ENCODE measurements around the gene CAB39. TPM values are rescaled to one million over a fixed set of nuclear protein-coding genes. Genes with fewer than 3 reads are reported as not detected.

CAB39 gene
- total and polyA plus RNA-seq, 2 of the 8 experiments (the other 6 are each of a cell fraction or from before 2014, with no cell fraction given) = 16.4 to 50.5 TPM

DNA sequence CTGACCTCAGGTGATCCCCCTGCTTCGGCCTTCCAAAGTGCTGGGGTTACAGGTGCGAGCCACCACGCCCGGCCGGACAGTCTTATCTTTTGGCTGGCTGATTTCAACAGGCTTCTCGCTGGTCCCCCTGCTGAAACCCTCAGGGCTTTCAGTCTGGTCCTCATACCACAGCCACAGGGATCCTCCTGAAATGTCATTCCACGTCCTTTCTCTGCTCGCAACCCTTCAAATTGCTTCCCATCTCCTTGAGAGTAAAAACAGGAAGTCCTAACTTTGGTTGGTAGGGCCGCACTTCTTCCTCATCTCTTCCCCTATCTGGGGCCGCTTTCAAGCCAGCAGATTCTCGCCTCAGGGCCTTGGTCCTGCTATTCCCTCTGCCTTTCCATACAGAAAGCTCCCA lies 1.4 kb upstream of the CAB39 start:
- Histone ChIP-seq H3K4ac (replicated peaks; ENCODE audit: insufficient read length, low read depth, low read length) (no peak overlapping the region), H4K5ac (ENCODE audit: insufficient read length, low read depth, low read length) (no peak overlapping the region), H4K20me1 (replicated peaks in 1 of 2; ENCODE audit: control insufficient read depth in 1 of 2, insufficient read depth in 2 of 2, low read length in 2 of 2) (peaks cover 0 to 2% of the 10 kb centered on the region in 2 experiments), H3K27ac (ENCODE audit: low read depth, low read length) (no peak overlapping the region), H2AFZ (ENCODE audit: low read length) (no peak overlapping the region), H2BK5ac (ENCODE audit: low read depth, low read length) (no peak overlapping the region; the same call in 1 of the 2 replicates), H3K56ac (replicated peaks; ENCODE audit: insufficient read length, low read depth, low read length) (no peak overlapping the region), H2BK120ac (replicated peaks; ENCODE audit: low read depth, low read length) (no peak overlapping the region), H3K9me3 (ENCODE audit: insufficient read depth in 2 of 2, low read depth in 1 of 2, low read length in 1 of 2) (no peaks in the 10 kb centered on the region), H4K91ac (replicated peaks; ENCODE audit: insufficient read length, low read length) (no peak overlapping the region), H3K79me1 (ENCODE audit: low read depth, low read length) (peaks cover 4% of the 10 kb centered on the region), H3K4me2 (ENCODE audit: insufficient read depth in 1 of 2, low read depth in 2 of 2, low read length in 2 of 2) (no peak overlapping the region), H3K9ac (replicated peaks in 1 of 4; ENCODE audit: extremely low read depth in 1 of 4, low read depth in 3 of 4, low read length in 3 of 4) (no peak overlapping the region), H2BK15ac (ENCODE audit: low read length) (no peak overlapping the region), H2AK5ac (ENCODE audit: low read depth, low read length) (no peak overlapping the region), H3K79me2 (ENCODE audit: control insufficient read depth in 1 of 2, insufficient read depth in 2 of 2, low read length in 2 of 2) (peaks cover 6 to 32% of the 10 kb centered on the region in 2 experiments), H2BK20ac (ENCODE audit: low read length) (no peak overlapping the region), H3K23ac (ENCODE audit: insufficient read length) (no peak overlapping the region), H3K36me3 (ENCODE audit: control insufficient read depth in 2 of 4, insufficient read depth in 4 of 4, low read length in 3 of 4) (0 out of 8 replicates have a peak, but pooled peaks cover 0 to 3% (median 0%) of the 10 kb centered on the region in 4 experiments), H3K18ac (ENCODE audit: extremely low read depth, low read length) (no peak overlapping the region), H3K27me3 (replicated peaks in 1 of 4; ENCODE audit: control insufficient read depth in 3 of 4, extremely low read depth in 1 of 4, insufficient read depth in 3 of 4, low read length in 3 of 4) (no peaks in the 10 kb centered on the region), H3K4me3 (ENCODE audit: extremely low read depth in 1 of 4, insufficient read depth in 2 of 4, low read depth in 3 of 4, low read length in 4 of 4) (no peak overlapping the region), H3K4me1 (replicated peaks in 1 of 4; ENCODE audit: control insufficient read depth in 3 of 4, insufficient read depth in 4 of 4, low read length in 3 of 4) (peaks cover 0 to 7% (median 0%) of the 10 kb centered on the region in 4 experiments; a peak in 3 of 7 replicates), H4K8ac (ENCODE audit: extremely low read depth, insufficient read depth, low read length) (no peak overlapping the region; the same call in 1 of the 2 replicates), H2BK12ac (ENCODE audit: low read depth, low read length) (no peak overlapping the region), H3K14ac (ENCODE audit: insufficient read length) (no peak overlapping the region), H3K23me2 (ENCODE audit: low read depth, low read length) (peaks cover 15% of the 10 kb centered on the region; the same call in 1 of the 2 replicates)
- POLR2A ChIA-PET (ENCODE audit: partially characterized antibody) = no interaction called here
- 91% methylated on average over 11 of the region's 11 CpGs; no CpG with 5 or more reads in 1 of the 2 experiments for WGBS, 2 experiments (ENCODE audit: extremely low coverage in 1 of 2, insufficient coverage in 1 of 2, insufficient read length in 1 of 2, insufficient replicate concordance in 2 of 2, low coverage in 1 of 2, low lambda C conversion rate in 2 of 2, missing lambda C conversion rate in 1 of 2)
- CTCF ChIA-PET (ENCODE audit: partially characterized antibody) = interaction anchor here (0.6 to 4.0 kb wide), 6 partner anchors 9 to 87 kb away, joined by 3 to 23 read pairs (median 4); no protein-coding TSS in a partner anchor
- no peak for DNase-seq (ENCODE audit: low read depth in 1 of 2, low spot score in 2 of 2)
- FAIRE-seq = no peak

Data from H1 (cell line).